Neural cell (in vitro differentiated cells): ENCODE results near the gene CSAD. TPM values are rescaled to one million over a fixed set of nuclear protein-coding genes. Genes with fewer than 3 reads are reported as not detected.

Experiments used
- H2AFZ ChIP-seq: fragments of 200-600, 300-800 bp; sonication (generic), shearing (Covaris generic); 2 replicates; pipeline ENCODE4 v1.6.0; 2014; ENCODE audit warnings: low read depth, mild to moderate bottlenecking, antibody characterized with exemption, low read length, moderate library complexity
- H3F3A ChIP-seq: fragments of 200-600 bp; shearing (Covaris generic); 2 replicates; pipeline ENCODE4 v1.6.1; 2016; ENCODE audit warnings: mild to moderate bottlenecking, moderate library complexity, mixed read lengths, antibody characterized with exemption, low read length; ENCODE audit not compliant: insufficient read depth, poor library complexity, severe bottlenecking
- H3K27ac ChIP-seq: fragments of 200-600, 300-800 bp; sonication (generic), shearing (Covaris generic); 2 replicates; pipeline ENCODE4 v1.5.1; 2014; ENCODE audit warnings: mild to moderate bottlenecking, low read length, moderate library complexity
- H3K27me3 ChIP-seq: fragments of 300-800, 200-600 bp; sonication (generic), shearing (Covaris generic); 2 replicates; pipeline ENCODE4 v1.6.0; 2014; ENCODE audit warnings: mild to moderate bottlenecking, low read depth, low read length, moderate library complexity; ENCODE audit not compliant: insufficient read depth
- H3K36me3 ChIP-seq: fragments of 300-800, 200-600 bp; sonication (generic), shearing (Covaris generic); 2 replicates; pipeline ENCODE4 v1.5.1; 2014; ENCODE audit warnings: mild to moderate bottlenecking, antibody characterized with exemption, low read length, moderate library complexity; ENCODE audit not compliant: insufficient read depth
- H3K4me2 ChIP-seq: fragments of 300-800, 200-600 bp; sonication (generic), shearing (Covaris generic); 2 replicates; pipeline ENCODE4 v1.6.0; 2014; ENCODE audit warnings: mild to moderate bottlenecking, low read length
- H3K4me3 ChIP-seq: fragments of 300-800, 200-600 bp; sonication (generic), shearing (Covaris generic); 2 replicates; pipeline ENCODE4 v1.5.1; 2014; ENCODE audit warnings: mild to moderate bottlenecking, low read length, moderate library complexity
- H3K79me2 ChIP-seq: fragments of 200-600 bp; shearing (Covaris generic); replicated peaks from 2 replicates; pipeline ENCODE4 v1.6.0; 2014; ENCODE audit warnings: mild to moderate bottlenecking, low read length, moderate library complexity; ENCODE audit not compliant: insufficient read depth
- H3K9ac ChIP-seq: fragments of 300-800, 200-600 bp; sonication (generic), shearing (Covaris generic); 2 replicates; pipeline ENCODE4 v1.6.1; 2016; ENCODE audit warnings: mild to moderate bottlenecking, low read length, mixed read lengths
- H3K9me2 ChIP-seq: fragments of 200-600 bp; shearing (Covaris generic); 2 replicates; pipeline ENCODE4 v1.6.1; 2016; ENCODE audit warnings: mild to moderate bottlenecking, low read length, mixed read lengths; ENCODE audit not compliant: insufficient read depth
- H3K9me3 ChIP-seq: fragments of 200-600, 300-800 bp; sonication (generic), shearing (Covaris generic); 2 replicates; pipeline ENCODE4 v1.6.1; 2016; ENCODE audit warnings: mild to moderate bottlenecking, mixed run types, low read length, moderate library complexity, mixed read lengths
- H4K20me1 ChIP-seq: fragments of 200-600 bp; shearing (Covaris generic); 2 replicates; pipeline ENCODE4 v1.6.1; 2016; ENCODE audit warnings: mild to moderate bottlenecking, mixed run types; ENCODE audit not compliant: insufficient read depth
- CTCF ChIP-seq: fragments of 450-650 bp; IDR thresholded peaks from 2 replicates; pipeline ENCODE4 v1.5.1; 2014; ENCODE audit warnings: antibody characterized with exemption, mild to moderate bottlenecking, moderate library complexity; ENCODE audit not compliant: poor library complexity, severe bottlenecking
- EP300 ChIP-seq: fragments of 450-650 bp; conservative IDR thresholded peaks from 2 replicates; pipeline ENCODE4 v1.6.1; 2014; ENCODE audit warnings: antibody characterized with exemption, mild to moderate bottlenecking, moderate library complexity; ENCODE audit not compliant: poor library complexity, severe bottlenecking
- EZH2 ChIP-seq: fragments of 200-600, 300-800 bp; shearing (Covaris generic), sonication (generic); IDR thresholded peaks from 2 replicates; pipeline ENCODE4 v1.6.1; 2014; ENCODE audit warnings: antibody characterized with exemption, low read length, borderline replicate concordance, mild to moderate bottlenecking; ENCODE audit not compliant: insufficient read depth, poor library complexity, severe bottlenecking
- MXI1 ChIP-seq: fragments of 450-650 bp; conservative IDR thresholded peaks from 2 replicates; pipeline ENCODE4 v1.6.1; 2014; ENCODE audit warnings: antibody characterized with exemption, mild to moderate bottlenecking; ENCODE audit not compliant: poor library complexity, severe bottlenecking
- POLR2AphosphoS5 ChIP-seq: IDR thresholded peaks from 2 replicates; pipeline ENCODE4 v1.6.1; 2012
- RAD21 ChIP-seq: fragments of 450-650 bp; conservative IDR thresholded peaks from 2 replicates; pipeline ENCODE4 v1.6.1; 2014; ENCODE audit warnings: antibody characterized with exemption, mild to moderate bottlenecking, moderate library complexity
- REST ChIP-seq: IDR thresholded peaks from 2 replicates; pipeline ENCODE4 v1.6.1; 2012; ENCODE audit warnings: borderline replicate concordance
- SMC3 ChIP-seq: fragments of 450-650 bp; conservative IDR thresholded peaks from 2 replicates; pipeline ENCODE4 v1.6.1; 2014; ENCODE audit warnings: antibody characterized with exemption, mild to moderate bottlenecking, moderate library complexity; ENCODE audit not compliant: poor library complexity
- TAF1 ChIP-seq: IDR thresholded peaks from 2 replicates; pipeline ENCODE4 v1.6.1; 2012; ENCODE audit warnings: low read depth
- polyA plus RNA-seq: library from polyadenylated mRNA; depleted of rRNA; stranded (reverse); fragments of >200 nt; gene quantifications from 2 replicates; pipeline ENCODE4 v1.2.3, GENCODE V29; 2014

The CSAD gene
- polyA plus RNA-seq, 1 donor from 2014 or later, result 41.9 TPM

- Histone ChIP-seq H3K9ac (no peak overlapping the region), H3K4me3 (no peak overlapping the region), H3K9me2 (no peaks in the 10 kb centered on the region), H3K9me3 (no peaks in the 10 kb centered on the region), H3K4me2 (no peak overlapping the region), H3K27ac (no peak overlapping the region), H3K36me3 (no peaks in the 10 kb centered on the region), H4K20me1 (no peaks in the 10 kb centered on the region), H3K27me3 (no peaks in the 10 kb centered on the region), H3F3A (no peaks in the 10 kb centered on the region), H2AFZ (no peak overlapping the region), H3K79me2 (no peaks in the 10 kb centered on the region)
- TF ChIP-seq EZH2, result no peak
- TF ChIP-seq CTCF, result no peak
- TF ChIP-seq TAF1, result no peak
- TF ChIP-seq MXI1, result no peak
- TF ChIP-seq REST, result no peak
- no peak for TF ChIP-seq EP300
- TF ChIP-seq POLR2AphosphoS5, result no peak
- no peak for TF ChIP-seq RAD21
- TF ChIP-seq SMC3, result no peak
Observed at GRCh38 chr12:53115891-53116648, 64.7 kb downstream of the CSAD start.

- Histone ChIP-seq H2AFZ (no peak overlapping the region), H3K9ac (no peak overlapping the region), H3K4me2 (no peak overlapping the region)
Observed at GRCh38 chr12:53115112-53115890, 65.4 kb downstream of the CSAD start.

More at GRCh38 chr12:53115112-53115890, 65.4 kb downstream of the CSAD start:
- H3K9me2 ChIP-seq, result no peaks in the 10 kb centered on the region
- no peaks in the 10 kb centered on the region for H3K27me3 ChIP-seq
- H4K20me1 ChIP-seq, result no peaks in the 10 kb centered on the region
- H3K9me3 ChIP-seq, result no peaks in the 10 kb centered on the region
- H3K79me2 ChIP-seq, result no peaks in the 10 kb centered on the region
- no peak overlapping the region for H3K27ac ChIP-seq
- H3K36me3 ChIP-seq, result no peaks in the 10 kb centered on the region
- no peak overlapping the region for H3K4me3 ChIP-seq
- TF ChIP-seq REST (no peak), TAF1 (no peak), EZH2 (no peak), MXI1 (no peak), EP300 (no peak), SMC3 (no peak), CTCF (no peak), RAD21 (no peak), POLR2AphosphoS5 (no peak)
- H3F3A ChIP-seq, result no peaks in the 10 kb centered on the region
